GM06990 (cell line): ENCODE measurements around the gene STX3.

Experiments used
- DNase-seq: peaks from one replicate; pipeline ENCODE4 v3.0.0-alpha.2; 2011; ENCODE audit not compliant: insufficient read length; ENCODE audit errors: extremely low read depth
- H3K27me3 ChIP-seq: replicated peaks from 2 replicates; pipeline ENCODE4 v1.6.0; 2011; ENCODE audit warnings: low read length; ENCODE audit not compliant: control insufficient read depth, insufficient read depth
- H3K36me3 ChIP-seq: 2 replicates; pipeline ENCODE4 v1.5.1; 2011; ENCODE audit warnings: low read length; ENCODE audit not compliant: control insufficient read depth, insufficient read depth
- H3K4me3 ChIP-seq: replicated peaks from 2 replicates; pipeline ENCODE4 v1.5.1; 2011; ENCODE audit warnings: low read depth, mild to moderate bottlenecking, control low read depth, low read length
- TF ChIP-seq, protein P1 (sequence below): IDR thresholded peaks from 2 replicates; pipeline ENCODE4 v1.5.1; 2011; ENCODE audit warnings: low read length, control low read depth, mild to moderate bottlenecking, inconsistent platforms; ENCODE audit not compliant: insufficient read depth, poor library complexity, severe bottlenecking

Gene STX3

GRCh38 chr11:59754494-59754858, 700 bp upstream of the STX3 start:
- no peak for DNase-seq

DNA sequence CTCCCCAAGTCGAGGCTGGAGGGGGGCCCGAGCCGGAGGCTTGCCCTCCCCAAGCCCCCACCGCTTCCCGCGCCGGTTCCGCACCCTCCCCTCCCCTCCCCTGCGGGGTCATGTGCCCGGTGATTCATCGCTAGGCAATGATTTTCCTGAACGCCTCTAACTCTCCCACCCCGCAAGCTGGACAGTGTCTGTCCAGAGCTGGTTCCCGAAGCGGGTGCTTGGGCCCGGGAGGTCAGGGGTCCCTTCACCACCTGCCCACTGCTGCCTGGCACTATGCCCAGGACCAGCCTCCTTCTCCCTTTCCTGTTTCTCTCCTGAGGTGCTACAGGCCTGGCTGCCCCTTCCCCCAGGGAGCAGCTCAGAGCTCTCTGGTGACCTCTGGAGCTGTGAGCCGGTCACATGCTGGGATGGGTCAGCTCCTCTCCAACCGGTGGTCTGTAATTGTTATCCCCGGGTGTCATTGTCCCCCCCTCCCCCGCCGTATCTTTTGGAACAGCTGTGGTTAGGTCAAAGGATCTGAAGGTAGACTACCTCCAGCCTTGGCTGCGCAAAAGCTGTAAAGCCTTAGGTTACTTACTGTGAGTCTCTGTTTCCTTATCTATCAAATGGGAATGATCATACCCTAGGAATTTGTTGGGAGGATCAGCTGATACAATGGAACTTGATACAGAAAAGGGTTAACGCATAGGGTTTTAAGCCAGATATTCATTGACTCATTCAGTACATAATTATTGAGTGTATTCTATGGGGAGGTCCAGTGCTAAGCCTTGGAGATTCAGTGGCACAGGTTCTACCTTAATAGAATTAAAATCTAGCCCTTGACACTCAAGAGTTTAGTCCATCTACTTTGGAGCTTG, 753 bp downstream of the STX3 start:
- Histone ChIP-seq H3K36me3 (no peaks in the 10 kb centered on the region), H3K4me3 (peak overlapping the region; percentile 77), H3K27me3 (no peaks in the 10 kb centered on the region; the same call in 1 of the 2 replicates)
- DNase-seq: no peak
- TF ChIP-seq, protein P1, sequence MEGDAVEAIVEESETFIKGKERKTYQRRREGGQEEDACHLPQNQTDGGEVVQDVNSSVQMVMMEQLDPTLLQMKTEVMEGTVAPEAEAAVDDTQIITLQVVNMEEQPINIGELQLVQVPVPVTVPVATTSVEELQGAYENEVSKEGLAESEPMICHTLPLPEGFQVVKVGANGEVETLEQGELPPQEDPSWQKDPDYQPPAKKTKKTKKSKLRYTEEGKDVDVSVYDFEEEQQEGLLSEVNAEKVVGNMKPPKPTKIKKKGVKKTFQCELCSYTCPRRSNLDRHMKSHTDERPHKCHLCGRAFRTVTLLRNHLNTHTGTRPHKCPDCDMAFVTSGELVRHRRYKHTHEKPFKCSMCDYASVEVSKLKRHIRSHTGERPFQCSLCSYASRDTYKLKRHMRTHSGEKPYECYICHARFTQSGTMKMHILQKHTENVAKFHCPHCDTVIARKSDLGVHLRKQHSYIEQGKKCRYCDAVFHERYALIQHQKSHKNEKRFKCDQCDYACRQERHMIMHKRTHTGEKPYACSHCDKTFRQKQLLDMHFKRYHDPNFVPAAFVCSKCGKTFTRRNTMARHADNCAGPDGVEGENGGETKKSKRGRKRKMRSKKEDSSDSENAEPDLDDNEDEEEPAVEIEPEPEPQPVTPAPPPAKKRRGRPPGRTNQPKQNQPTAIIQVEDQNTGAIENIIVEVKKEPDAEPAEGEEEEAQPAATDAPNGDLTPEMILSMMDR: no peak

More at GRCh38 chr11:59754494-59754858, 700 bp upstream of the STX3 start:
- Histone ChIP-seq H3K4me3 (peak overlapping the region; percentile 77), H3K27me3 (no peaks in the 10 kb centered on the region), H3K36me3 (no peaks in the 10 kb centered on the region)
- TF ChIP-seq, protein P1: no peak

- Histone ChIP-seq H3K27me3 (no peaks in the 10 kb centered on the region; the same call in 1 of the 2 replicates), H3K36me3 (no peaks in the 10 kb centered on the region), H3K4me3 (no peak overlapping the region)
- no peak for DNase-seq
- TF ChIP-seq, protein P1: no peak
These were observed 1.3 kb downstream of the STX3 start for GRCh38 chr11:59756558-59756840.

GRCh38 chr11:59756845-59757244, 1.7 kb downstream of the STX3 start:
- DNase-seq: no peak
- TF ChIP-seq, protein P1: no peak
- no peaks in the 10 kb centered on the region; the same call in 1 of the 2 replicates for H3K27me3 ChIP-seq
- no peak overlapping the region for H3K4me3 ChIP-seq
- H3K36me3 ChIP-seq: no peaks in the 10 kb centered on the region

DNA sequence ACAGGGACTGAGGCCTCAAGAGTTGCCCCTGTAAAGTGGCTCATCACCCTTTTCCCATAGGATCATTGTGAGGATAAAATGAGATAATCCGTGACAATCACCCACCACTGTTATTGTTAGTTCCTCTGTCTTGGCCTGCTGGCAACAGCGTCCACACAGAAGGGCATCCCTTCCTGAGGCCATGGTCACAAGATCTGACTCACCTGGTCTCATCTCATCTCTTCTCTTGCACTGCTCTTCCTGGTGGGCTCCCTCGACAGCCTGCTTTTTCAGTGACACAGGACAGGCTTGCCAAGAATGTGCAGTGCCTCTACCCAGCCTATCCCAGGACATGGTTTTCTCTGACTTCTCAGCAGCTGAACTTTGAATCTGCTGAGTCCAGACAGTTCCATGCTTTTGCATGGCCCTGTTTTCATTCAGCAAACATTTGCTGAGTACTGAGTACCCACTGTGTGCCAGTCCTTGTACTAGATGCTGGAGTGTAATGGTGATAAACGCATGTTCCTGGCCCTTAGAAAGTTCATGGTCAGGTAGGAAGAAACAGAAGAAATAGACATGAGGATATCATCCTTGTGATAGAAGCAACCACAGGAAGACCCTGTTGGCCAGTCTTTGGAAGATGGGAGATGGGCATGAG, 3.3 kb downstream of the STX3 start:
- H3K36me3 ChIP-seq: no peaks in the 10 kb centered on the region
- no peak overlapping the region for H3K4me3 ChIP-seq
- DNase-seq: no peak
- TF ChIP-seq, protein P1: no peak
- no peaks in the 10 kb centered on the region; the same call in 1 of the 2 replicates for H3K27me3 ChIP-seq

DNA sequence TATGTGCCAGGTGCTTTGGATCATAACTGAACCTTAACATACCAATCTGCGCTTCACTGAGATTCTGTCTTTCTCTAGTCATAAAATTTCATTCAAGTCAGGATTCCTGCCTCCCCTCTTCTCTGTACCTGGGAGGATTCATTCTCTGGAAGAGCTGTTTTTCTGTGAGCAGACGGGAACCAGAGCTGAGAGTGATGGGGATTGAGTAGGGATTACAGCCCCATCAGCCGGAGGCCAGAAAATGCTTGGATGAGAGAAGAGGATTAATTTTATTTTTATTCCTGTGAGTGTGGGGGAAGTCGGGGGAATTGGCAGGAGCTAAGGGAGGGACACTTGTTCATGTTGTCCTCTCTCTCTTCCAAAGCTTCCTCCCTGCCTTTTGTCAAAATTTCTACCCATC, 4.7 kb downstream of the STX3 start:
- no peaks in the 10 kb centered on the region; the same call in 1 of the 2 replicates for H3K27me3 ChIP-seq
- no peak overlapping the region for H3K4me3 ChIP-seq
- H3K36me3 ChIP-seq: no peaks in the 10 kb centered on the region
- TF ChIP-seq, protein P1: no peak
- DNase-seq: no peak
